HG02938 (cell line): Measurements from ENCODE around the gene CACNA1G.

Experiments
- ATAC-seq: cut with Tn5 transposase; IDR thresholded peaks from one replicate; pipeline ENCODE4 v1.9.1; 2021; ENCODE audit warnings: mild to moderate bottlenecking, moderate library complexity; ENCODE audit not compliant: unreplicated experiment

The CACNA1G gene

GRCh38 chr17:50533185-50533584, 27.3 kb upstream of the CACNA1G start:
- ATAC-seq, result no peak

- no peak for ATAC-seq
Observed at GRCh38 chr17:50533720-50534148, 26.8 kb upstream of the CACNA1G start.

- no peak for ATAC-seq
Observed at GRCh38 chr17:50534222-50534978, 26.1 kb upstream of the CACNA1G start.

GRCh38 chr17:50534979-50535326, 25.6 kb upstream of the CACNA1G start:
- ATAC-seq, result no peak

- ATAC-seq, result no peak
Observed at GRCh38 chr17:50535407-50535806, 25.1 kb upstream of the CACNA1G start.

GRCh38 chr17:50536683-50537646, 23.6 kb upstream of the CACNA1G start:
- ATAC-seq, result no peak

GRCh38 chr17:50537721-50538548, 22.6 kb upstream of the CACNA1G start:
- ATAC-seq, result no peak

- ATAC-seq, result no peak
Observed at GRCh38 chr17:50538549-50539410, 21.7 kb upstream of the CACNA1G start.

GRCh38 chr17:50539762-50540559, 20.6 kb upstream of the CACNA1G start:
- ATAC-seq, result no peak

GRCh38 chr17:50540560-50541401, 19.7 kb upstream of the CACNA1G start:
- ATAC-seq, result no peak

GRCh38 chr17:50541402-50541715, 19.2 kb upstream of the CACNA1G start:
- no peak for ATAC-seq

- peak; percentile 65 for ATAC-seq
Observed at GRCh38 chr17:50541716-50542688, 18.5 kb upstream of the CACNA1G start.

GRCh38 chr17:50542795-50543774, 17.4 kb upstream of the CACNA1G start:
- ATAC-seq, result no peak

- no peak for ATAC-seq
Observed at GRCh38 chr17:50544516-50544915, 16.0 kb upstream of the CACNA1G start.

GRCh38 chr17:50545311-50545710, 15.2 kb upstream of the CACNA1G start:
- no peak for ATAC-seq

GRCh38 chr17:50546701-50547034, 13.8 kb upstream of the CACNA1G start:
- no peak for ATAC-seq
